Liver (tissue), 3 donors: ENCODE results near the gene TET3.

Experiments
- CTCF ChIP-seq: fragments of 150-350 bp; IDR thresholded peaks from 2 replicates; pipeline ENCODE4 v1.5.1; 2017; ENCODE audit warnings: improper control_type of control experiment, low read depth, low read length; ENCODE audit not compliant: missing input control
- GABPA ChIP-seq, 2 donors: IDR thresholded peaks in 1 of 2; conservative IDR thresholded peaks in 1 of 2; 2 replicates each; pipeline ENCODE4 v1.6.1; 2016; ENCODE audit warnings: antibody characterized with exemption in 2 of 2, mild to moderate bottlenecking in 1 of 2, moderate library complexity in 1 of 2
- RAD21 ChIP-seq, 2 donors: IDR thresholded peaks; 2 replicates each; pipeline ENCODE4 v1.6.1; 2016; ENCODE audit warnings: antibody characterized with exemption in 2 of 2, mild to moderate bottlenecking in 2 of 2
- TAF1 ChIP-seq: conservative IDR thresholded peaks from 2 replicates; pipeline ENCODE4 v1.6.1; 2016; ENCODE audit warnings: antibody characterized with exemption, mild to moderate bottlenecking
- YY1 ChIP-seq: IDR thresholded peaks from 2 replicates; pipeline ENCODE4 v1.6.1; 2016; ENCODE audit warnings: antibody characterized with exemption, mild to moderate bottlenecking
- TF ChIP-seq, protein P1 (sequence below): IDR thresholded peaks from 2 replicates; pipeline ENCODE4 v1.6.1; 2016; ENCODE audit warnings: antibody characterized with exemption, mild to moderate bottlenecking
- donor health status: healthy.
- donor health status: healthy.

DNA sequence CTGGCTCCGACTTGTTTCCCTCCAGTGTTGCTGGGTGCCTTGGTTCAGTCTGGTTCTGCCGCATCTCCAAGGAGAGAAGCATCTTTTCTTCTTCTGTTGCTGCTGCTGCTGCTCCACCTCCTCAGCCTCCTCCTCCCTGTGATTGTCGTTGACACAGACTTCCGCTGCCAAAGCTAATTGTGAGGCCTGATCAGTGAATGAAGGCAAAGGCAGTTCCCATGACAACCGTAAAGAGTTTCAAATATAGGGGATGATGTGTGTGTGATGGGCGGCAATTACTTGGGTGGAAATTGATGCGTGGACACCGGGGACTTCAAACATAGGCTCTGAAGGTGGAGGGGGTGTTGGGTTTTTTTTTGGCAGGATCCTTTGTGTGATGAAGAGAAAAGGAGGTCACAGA is 13.7 kb downstream of the TET3 start:
- TF ChIP-seq, protein P1, sequence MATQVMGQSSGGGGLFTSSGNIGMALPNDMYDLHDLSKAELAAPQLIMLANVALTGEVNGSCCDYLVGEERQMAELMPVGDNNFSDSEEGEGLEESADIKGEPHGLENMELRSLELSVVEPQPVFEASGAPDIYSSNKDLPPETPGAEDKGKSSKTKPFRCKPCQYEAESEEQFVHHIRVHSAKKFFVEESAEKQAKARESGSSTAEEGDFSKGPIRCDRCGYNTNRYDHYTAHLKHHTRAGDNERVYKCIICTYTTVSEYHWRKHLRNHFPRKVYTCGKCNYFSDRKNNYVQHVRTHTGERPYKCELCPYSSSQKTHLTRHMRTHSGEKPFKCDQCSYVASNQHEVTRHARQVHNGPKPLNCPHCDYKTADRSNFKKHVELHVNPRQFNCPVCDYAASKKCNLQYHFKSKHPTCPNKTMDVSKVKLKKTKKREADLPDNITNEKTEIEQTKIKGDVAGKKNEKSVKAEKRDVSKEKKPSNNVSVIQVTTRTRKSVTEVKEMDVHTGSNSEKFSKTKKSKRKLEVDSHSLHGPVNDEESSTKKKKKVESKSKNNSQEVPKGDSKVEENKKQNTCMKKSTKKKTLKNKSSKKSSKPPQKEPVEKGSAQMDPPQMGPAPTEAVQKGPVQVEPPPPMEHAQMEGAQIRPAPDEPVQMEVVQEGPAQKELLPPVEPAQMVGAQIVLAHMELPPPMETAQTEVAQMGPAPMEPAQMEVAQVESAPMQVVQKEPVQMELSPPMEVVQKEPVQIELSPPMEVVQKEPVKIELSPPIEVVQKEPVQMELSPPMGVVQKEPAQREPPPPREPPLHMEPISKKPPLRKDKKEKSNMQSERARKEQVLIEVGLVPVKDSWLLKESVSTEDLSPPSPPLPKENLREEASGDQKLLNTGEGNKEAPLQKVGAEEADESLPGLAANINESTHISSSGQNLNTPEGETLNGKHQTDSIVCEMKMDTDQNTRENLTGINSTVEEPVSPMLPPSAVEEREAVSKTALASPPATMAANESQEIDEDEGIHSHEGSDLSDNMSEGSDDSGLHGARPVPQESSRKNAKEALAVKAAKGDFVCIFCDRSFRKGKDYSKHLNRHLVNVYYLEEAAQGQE = no peak
- TF ChIP-seq CTCF = no peak
- TF ChIP-seq YY1 = no peak
- TF ChIP-seq RAD21 (IDR thresholded peaks at IDR 0.05) = no peak
- no peak for TF ChIP-seq TAF1
- TF ChIP-seq GABPA (IDR thresholded peaks at IDR 0.05 in 1 of 2, conservative IDR thresholded peaks at IDR 0.05 in 1 of 2) = no peak
